GM12878 (cell line): ENCODE results near the gene OR6K3. TPM values are rescaled to one million over a fixed set of nuclear protein-coding genes. Genes with fewer than 3 reads are reported as not detected.

Experiments used
- BACH1 ChIP-seq: fragments of 450-650 bp; IDR thresholded peaks from 2 replicates; pipeline ENCODE4 v1.6.1; 2017; ENCODE audit warnings: mild to moderate bottlenecking, borderline replicate concordance
- CHD1 ChIP-seq: IDR thresholded peaks from 2 replicates; pipeline ENCODE4 v1.6.1; 2012; ENCODE audit warnings: low read depth, low read length, improper control_type of control experiment
- EP300 ChIP-seq, 2 experiments: fragments of 150-350 bp in 1 of 2; IDR thresholded peaks; 2 replicates each; pipeline ENCODE4 v1.6.1; 2011 to 2012; ENCODE audit warnings: low read depth in 2 of 2, low read length in 2 of 2, borderline replicate concordance in 1 of 2, improper control_type of control experiment in 1 of 2, inconsistent platforms in 1 of 2; ENCODE audit not compliant: control insufficient read depth in 1 of 2
- GATAD2B ChIP-seq: fragments of 450-650 bp; conservative IDR thresholded peaks from 2 replicates; pipeline ENCODE4 v1.6.1; 2017; ENCODE audit warnings: low read depth, mild to moderate bottlenecking, moderate library complexity
- HCFC1 ChIP-seq: fragments of 150-350 bp; IDR thresholded peaks from 2 replicates; pipeline ENCODE4 v1.6.1; 2014; ENCODE audit warnings: low read length
- MEF2A ChIP-seq: IDR thresholded peaks from 2 replicates; pipeline ENCODE4 v1.6.1; 2011; ENCODE audit warnings: low read depth, mild to moderate bottlenecking, low read length, moderate library complexity; ENCODE audit not compliant: insufficient read depth
- MYB ChIP-seq: fragments of 150-350 bp; IDR thresholded peaks from 2 replicates; pipeline ENCODE4 v1.6.1; 2014; ENCODE audit warnings: mild to moderate bottlenecking, low read depth, low read length, borderline replicate concordance
- MYC ChIP-seq: IDR thresholded peaks from 2 replicates; pipeline ENCODE4 v1.6.1; 2011; ENCODE audit warnings: mild to moderate bottlenecking, low read length, moderate library complexity, inconsistent platforms; ENCODE audit not compliant: insufficient read depth, insufficient replicate concordance, insufficient read length, severe bottlenecking
- NBN ChIP-seq: fragments of 450-650 bp; IDR thresholded peaks from 2 replicates; pipeline ENCODE4 v1.6.1; 2016
- POLR2AphosphoS2 ChIP-seq: IDR thresholded peaks from 2 replicates; pipeline ENCODE4 v1.6.1; 2011; ENCODE audit warnings: low read depth, mild to moderate bottlenecking, low read length, improper control_type of control experiment, moderate library complexity
- RBBP5 ChIP-seq: fragments of 200-600 bp; sonication (generic); conservative IDR thresholded peaks from 2 replicates; pipeline ENCODE4 v1.6.1; 2016
- RELA ChIP-seq: fragments of 450-650 bp; IDR thresholded peaks from 2 replicates; pipeline ENCODE4 v1.8.0; 2014; ENCODE audit warnings: borderline replicate concordance; ENCODE audit not compliant: partially characterized antibody
- SPI1 ChIP-seq: IDR thresholded peaks from 2 replicates; pipeline ENCODE4 v1.6.1; 2011; ENCODE audit warnings: low read depth, mild to moderate bottlenecking, low read length, moderate library complexity, borderline replicate concordance; ENCODE audit not compliant: insufficient read depth
- SREBF1 ChIP-seq: IDR thresholded peaks from 2 replicates; pipeline ENCODE4 v1.6.1; 2012; ENCODE audit warnings: mild to moderate bottlenecking, low read length
- SRF ChIP-seq, 2 experiments: IDR thresholded peaks; 2 replicates each; pipeline ENCODE4 v1.6.1; 2011; ENCODE audit warnings: low read depth in 2 of 2, low read length in 2 of 2, mild to moderate bottlenecking in 1 of 2, moderate library complexity in 1 of 2
- STAT3 ChIP-seq: IDR thresholded peaks from 2 replicates; pipeline ENCODE4 v1.6.1; 2011; ENCODE audit warnings: low read depth, low read length, improper control_type of control experiment
- ZBED1 ChIP-seq: IDR thresholded peaks from 2 replicates; pipeline ENCODE4 v1.6.1; 2016; ENCODE audit warnings: borderline replicate concordance
- ZNF274 ChIP-seq: IDR thresholded peaks from one replicate; pipeline ENCODE4 v1.8.0; 2011; ENCODE audit not compliant: insufficient read length, insufficient read depth
- polyA plus RNA-seq, 11 experiments: library from polyadenylated mRNA; depleted of rRNA in 4 of 11; unstranded in 6 of 11; stranded (reverse) in 5 of 11; fragments of >200 nt; fragmentation: Nextera tagmentation in 4 of 11; fragmentation: Illumina TruSeq in 1 of 11; extraction: Ambion mirVana in 4 of 11; extraction: Trizol in 1 of 11; gene quantifications; 1 replicate in 1 of 11; 2 replicates in 10 of 11; pipeline versions ENCODE4 v1.2.1 to v1.2.3, GENCODE V29; 2011 to 2016; ENCODE audit warnings: inconsistent platforms in 2 of 11, missing spikeins in 2 of 11, low read depth in 1 of 11
- total RNA-seq, 4 experiments: library from RNA; depleted of rRNA in 3 of 4; stranded (reverse); fragments of >200 nt in 3 of 4; fragmentation: Illumina TruSeq in 1 of 4; extraction: Trizol in 1 of 4; gene quantifications; 2 replicates each; pipeline versions ENCODE4 v1.2.1 to v1.2.3, GENCODE V29; 2013 to 2021
- TF ChIP-seq, protein P1 (sequence below): fragments of 450-650 bp; IDR thresholded peaks from 2 replicates; pipeline ENCODE4 v1.6.1; 2016; ENCODE audit warnings: mild to moderate bottlenecking
- TF ChIP-seq, protein P2 (sequence below): fragments of 450-650 bp; IDR thresholded peaks from 2 replicates; pipeline ENCODE4 v1.6.1; 2017; ENCODE audit warnings: low read depth, mild to moderate bottlenecking, moderate library complexity
- TF ChIP-seq, protein P3 (sequence below): IDR thresholded peaks from 2 replicates; pipeline ENCODE4 v1.6.1; 2011; ENCODE audit warnings: mild to moderate bottlenecking, low read depth, low read length, moderate library complexity; ENCODE audit not compliant: insufficient replicate concordance
- TF ChIP-seq, protein P4 (sequence below): fragments of 450-650 bp; IDR thresholded peaks from 2 replicates; pipeline ENCODE4 v1.6.1; 2017; ENCODE audit warnings: antibody characterized with exemption, mild to moderate bottlenecking, moderate library complexity
- TF ChIP-seq, protein P5 (sequence below), 3 experiments: IDR thresholded peaks in 2 of 3; conservative IDR thresholded peaks in 1 of 3; 2 replicates each; pipeline ENCODE4 v1.5.1; 2011; ENCODE audit warnings: low read depth in 3 of 3, low read length in 3 of 3, mild to moderate bottlenecking in 3 of 3, control low read depth in 2 of 3, moderate library complexity in 2 of 3, inconsistent platforms in 1 of 3, mixed read lengths in 1 of 3; ENCODE audit not compliant: control insufficient read depth in 2 of 3, insufficient read depth in 1 of 3; ENCODE audit errors: extremely low read depth in 1 of 3

The OR6K3 gene
- total and polyA plus RNA-seq, 10 of the 15 experiments (the other 5 are each of a cell fraction or from before 2014, with no cell fraction given): not detected

DNA sequence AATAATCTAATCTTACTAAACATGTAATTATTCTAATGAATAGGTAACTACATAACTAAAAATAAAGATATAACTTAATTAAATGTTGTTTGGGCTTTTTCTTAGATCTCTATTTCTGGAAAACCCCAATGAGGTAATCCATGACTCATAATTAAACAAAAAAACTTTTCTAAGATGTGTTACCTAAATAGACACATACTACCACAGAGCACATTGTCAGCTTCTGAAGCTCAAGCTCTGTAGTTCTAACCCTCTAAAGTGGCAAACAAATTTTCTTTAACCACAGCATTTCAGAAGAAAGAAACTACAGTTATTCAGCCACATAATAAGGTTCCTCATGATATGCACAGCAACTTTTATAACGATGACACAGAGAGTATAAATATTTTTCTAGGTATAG is 4.2 kb downstream of the OR6K3 start (continued):
- TF ChIP-seq, protein P1, sequence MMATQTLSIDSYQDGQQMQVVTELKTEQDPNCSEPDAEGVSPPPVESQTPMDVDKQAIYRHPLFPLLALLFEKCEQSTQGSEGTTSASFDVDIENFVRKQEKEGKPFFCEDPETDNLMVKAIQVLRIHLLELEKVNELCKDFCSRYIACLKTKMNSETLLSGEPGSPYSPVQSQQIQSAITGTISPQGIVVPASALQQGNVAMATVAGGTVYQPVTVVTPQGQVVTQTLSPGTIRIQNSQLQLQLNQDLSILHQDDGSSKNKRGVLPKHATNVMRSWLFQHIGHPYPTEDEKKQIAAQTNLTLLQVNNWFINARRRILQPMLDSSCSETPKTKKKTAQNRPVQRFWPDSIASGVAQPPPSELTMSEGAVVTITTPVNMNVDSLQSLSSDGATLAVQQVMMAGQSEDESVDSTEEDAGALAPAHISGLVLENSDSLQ: no peak
- TF ChIP-seq, protein P2, sequence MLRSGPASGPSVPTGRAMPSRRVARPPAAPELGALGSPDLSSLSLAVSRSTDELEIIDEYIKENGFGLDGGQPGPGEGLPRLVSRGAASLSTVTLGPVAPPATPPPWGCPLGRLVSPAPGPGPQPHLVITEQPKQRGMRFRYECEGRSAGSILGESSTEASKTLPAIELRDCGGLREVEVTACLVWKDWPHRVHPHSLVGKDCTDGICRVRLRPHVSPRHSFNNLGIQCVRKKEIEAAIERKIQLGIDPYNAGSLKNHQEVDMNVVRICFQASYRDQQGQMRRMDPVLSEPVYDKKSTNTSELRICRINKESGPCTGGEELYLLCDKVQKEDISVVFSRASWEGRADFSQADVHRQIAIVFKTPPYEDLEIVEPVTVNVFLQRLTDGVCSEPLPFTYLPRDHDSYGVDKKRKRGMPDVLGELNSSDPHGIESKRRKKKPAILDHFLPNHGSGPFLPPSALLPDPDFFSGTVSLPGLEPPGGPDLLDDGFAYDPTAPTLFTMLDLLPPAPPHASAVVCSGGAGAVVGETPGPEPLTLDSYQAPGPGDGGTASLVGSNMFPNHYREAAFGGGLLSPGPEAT: 0 out of 2 replicates have a peak, but pooled peaks have one; percentile 33
- TF ChIP-seq, protein P3, sequence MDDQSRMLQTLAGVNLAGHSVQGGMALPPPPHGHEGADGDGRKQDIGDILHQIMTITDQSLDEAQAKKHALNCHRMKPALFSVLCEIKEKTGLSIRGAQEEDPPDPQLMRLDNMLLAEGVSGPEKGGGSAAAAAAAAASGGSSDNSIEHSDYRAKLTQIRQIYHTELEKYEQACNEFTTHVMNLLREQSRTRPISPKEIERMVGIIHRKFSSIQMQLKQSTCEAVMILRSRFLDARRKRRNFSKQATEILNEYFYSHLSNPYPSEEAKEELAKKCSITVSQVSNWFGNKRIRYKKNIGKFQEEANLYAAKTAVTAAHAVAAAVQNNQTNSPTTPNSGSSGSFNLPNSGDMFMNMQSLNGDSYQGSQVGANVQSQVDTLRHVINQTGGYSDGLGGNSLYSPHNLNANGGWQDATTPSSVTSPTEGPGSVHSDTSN: no peak
- TF ChIP-seq SREBF1 (no peak), MYC (no peak), RELA (no peak), SPI1 (no peak), HCFC1 (no peak), NBN (no peak), ZNF274 (no peak), SRF (IDR thresholded peaks at IDR 0.05; ENCODE audit: low read depth in 2 of 2, low read length in 2 of 2) (no peak), MYB (no peak), CHD1 (no peak), POLR2AphosphoS2 (no peak), ZBED1 (no peak), EP300 (IDR thresholded peaks at IDR 0.05; ENCODE audit: borderline replicate concordance in 1 of 2, control insufficient read depth in 1 of 2, low read depth in 2 of 2, low read length in 2 of 2) (0 out of 4 replicates have a peak, but pooled peaks of 1 of the 2 experiments have one; percentile 38), MEF2A (peak; percentile 85), STAT3 (no peak), RBBP5 (no peak), GATAD2B (no peak), BACH1 (no peak)
- TF ChIP-seq, protein P4, sequence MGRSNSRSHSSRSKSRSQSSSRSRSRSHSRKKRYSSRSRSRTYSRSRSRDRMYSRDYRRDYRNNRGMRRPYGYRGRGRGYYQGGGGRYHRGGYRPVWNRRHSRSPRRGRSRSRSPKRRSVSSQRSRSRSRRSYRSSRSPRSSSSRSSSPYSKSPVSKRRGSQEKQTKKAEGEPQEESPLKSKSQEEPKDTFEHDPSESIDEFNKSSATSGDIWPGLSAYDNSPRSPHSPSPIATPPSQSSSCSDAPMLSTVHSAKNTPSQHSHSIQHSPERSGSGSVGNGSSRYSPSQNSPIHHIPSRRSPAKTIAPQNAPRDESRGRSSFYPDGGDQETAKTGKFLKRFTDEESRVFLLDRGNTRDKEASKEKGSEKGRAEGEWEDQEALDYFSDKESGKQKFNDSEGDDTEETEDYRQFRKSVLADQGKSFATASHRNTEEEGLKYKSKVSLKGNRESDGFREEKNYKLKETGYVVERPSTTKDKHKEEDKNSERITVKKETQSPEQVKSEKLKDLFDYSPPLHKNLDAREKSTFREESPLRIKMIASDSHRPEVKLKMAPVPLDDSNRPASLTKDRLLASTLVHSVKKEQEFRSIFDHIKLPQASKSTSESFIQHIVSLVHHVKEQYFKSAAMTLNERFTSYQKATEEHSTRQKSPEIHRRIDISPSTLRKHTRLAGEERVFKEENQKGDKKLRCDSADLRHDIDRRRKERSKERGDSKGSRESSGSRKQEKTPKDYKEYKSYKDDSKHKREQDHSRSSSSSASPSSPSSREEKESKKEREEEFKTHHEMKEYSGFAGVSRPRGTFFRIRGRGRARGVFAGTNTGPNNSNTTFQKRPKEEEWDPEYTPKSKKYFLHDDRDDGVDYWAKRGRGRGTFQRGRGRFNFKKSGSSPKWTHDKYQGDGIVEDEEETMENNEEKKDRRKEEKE: no peak
- TF ChIP-seq, protein P5, sequence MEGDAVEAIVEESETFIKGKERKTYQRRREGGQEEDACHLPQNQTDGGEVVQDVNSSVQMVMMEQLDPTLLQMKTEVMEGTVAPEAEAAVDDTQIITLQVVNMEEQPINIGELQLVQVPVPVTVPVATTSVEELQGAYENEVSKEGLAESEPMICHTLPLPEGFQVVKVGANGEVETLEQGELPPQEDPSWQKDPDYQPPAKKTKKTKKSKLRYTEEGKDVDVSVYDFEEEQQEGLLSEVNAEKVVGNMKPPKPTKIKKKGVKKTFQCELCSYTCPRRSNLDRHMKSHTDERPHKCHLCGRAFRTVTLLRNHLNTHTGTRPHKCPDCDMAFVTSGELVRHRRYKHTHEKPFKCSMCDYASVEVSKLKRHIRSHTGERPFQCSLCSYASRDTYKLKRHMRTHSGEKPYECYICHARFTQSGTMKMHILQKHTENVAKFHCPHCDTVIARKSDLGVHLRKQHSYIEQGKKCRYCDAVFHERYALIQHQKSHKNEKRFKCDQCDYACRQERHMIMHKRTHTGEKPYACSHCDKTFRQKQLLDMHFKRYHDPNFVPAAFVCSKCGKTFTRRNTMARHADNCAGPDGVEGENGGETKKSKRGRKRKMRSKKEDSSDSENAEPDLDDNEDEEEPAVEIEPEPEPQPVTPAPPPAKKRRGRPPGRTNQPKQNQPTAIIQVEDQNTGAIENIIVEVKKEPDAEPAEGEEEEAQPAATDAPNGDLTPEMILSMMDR (IDR thresholded peaks at IDR 0.05 in 2 of 3, conservative IDR thresholded peaks at IDR 0.05 in 1 of 3; ENCODE audit: control insufficient read depth in 2 of 3, extremely low read depth in 1 of 3, insufficient read depth in 1 of 3, low read depth in 3 of 3, low read length in 3 of 3): no peak
